GM21423 (cell line): ENCODE results near the gene RCSD1.

ENCODE experiments used
- ATAC-seq: cut with Tn5 transposase; IDR thresholded peaks from one replicate; pipeline ENCODE4 v1.9.1; 2021; ENCODE audit warnings: mild to moderate bottlenecking, moderate library complexity; ENCODE audit not compliant: unreplicated experiment

RCSD1 gene

DNA sequence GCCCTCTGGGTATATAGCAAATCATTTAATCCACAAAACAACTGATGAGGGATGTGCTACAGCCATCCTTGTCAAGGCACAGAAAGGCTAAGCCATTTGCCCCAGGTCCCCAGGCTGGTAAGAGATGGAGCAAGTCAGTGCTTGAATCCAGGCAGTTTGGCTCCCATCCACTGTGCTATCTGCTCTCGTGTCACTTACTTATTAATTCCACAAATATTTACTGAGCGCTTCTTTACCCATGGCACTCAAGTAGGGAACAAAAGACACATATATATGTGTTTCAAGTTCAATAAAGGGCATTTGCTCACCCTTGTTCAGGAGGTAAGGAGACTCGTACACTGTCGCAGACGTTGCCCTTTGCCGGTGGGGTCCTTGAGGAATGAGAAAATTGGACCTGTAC, 53.2 kb downstream of the RCSD1 start:
- ATAC-seq, result no peak

DNA sequence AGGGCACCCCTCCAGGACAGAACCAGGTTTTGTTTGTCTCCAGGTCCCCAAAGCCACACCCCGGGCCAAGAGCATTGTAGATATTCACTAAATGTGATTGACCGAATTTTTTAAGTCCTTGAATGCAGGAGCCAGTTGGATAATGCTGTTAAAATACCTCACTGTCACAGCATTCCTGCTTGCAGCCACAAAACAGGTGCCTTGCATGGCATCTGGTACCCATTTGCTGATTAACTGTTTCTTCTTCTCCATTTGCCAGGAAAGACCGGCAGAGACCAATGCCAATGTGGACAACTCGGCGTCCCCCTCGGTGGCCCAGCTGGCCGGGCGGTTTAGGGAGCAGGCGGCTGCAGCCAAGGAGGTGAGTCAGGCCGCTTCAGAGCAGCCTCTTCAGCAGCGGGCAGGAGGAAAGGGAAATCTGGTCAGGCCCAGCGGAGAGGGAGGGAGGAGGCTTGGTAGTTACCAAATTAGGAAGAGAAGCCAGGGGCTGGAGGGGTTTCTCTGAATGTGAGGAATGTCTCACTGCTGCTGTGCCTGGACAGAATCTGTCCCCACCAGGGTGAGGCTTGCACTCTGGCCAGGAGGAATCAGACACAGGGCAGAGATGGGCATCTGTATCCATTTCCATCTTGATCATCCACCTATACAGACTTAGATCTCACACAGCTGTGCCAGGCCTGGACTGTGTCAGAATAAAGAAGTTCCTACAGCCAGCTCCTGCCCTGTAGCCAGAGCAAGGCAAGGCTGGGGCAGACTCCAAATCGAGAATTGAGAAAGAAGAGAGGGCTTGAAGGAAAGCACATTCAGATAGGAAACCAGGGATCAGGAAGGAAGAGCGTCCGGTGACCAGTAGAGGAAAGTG, 53.8 kb downstream of the RCSD1 start:
- no peak for ATAC-seq

DNA sequence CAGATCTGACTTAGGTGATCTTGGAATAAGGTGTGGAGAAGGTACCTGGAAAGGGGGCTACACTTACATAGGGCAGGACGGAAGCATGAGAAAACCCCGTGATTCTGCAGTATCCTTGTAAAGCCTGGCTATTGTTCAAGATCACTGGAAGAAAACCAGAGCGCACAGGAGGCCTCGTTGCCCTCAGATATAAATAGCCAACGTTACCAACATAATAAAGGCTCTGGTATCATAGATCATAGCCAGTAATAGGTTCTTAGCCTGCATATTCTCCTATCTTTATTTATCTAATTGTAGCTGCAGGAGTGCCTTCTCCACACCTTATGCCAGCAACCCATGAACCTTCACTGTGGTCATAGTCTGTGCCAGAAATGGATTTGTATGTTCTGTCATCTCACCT, 55.8 kb downstream of the RCSD1 start:
- no peak for ATAC-seq

DNA sequence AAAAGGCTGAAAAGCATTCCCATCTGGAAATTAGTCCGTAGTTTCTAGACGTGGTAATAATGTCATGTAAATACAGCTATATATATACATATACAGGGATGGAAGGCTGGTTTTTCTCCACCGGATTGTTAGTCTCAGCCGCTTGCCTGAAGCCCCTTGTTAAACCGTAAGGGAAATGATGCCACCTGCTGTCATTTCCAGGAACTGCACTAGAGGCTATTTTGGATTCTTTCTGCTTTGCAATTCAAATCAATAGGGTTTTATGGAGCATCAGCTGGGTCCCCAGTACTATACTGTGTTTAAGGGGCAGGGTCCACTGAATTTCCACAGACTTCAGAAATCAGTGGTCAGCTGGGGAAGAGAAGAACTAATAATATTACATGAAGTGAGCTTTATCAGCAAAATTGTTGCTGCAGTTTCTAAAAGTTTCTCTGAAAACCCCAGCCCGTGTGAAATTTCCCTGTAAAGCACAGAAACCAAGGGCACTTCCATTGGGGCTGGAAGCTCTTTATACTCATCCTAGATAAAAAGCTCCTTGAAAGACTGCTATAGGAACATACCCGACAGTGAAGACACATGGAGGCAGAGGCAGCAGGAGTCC, 58.0 kb downstream of the RCSD1 start:
- ATAC-seq, result peak; percentile 55

DNA sequence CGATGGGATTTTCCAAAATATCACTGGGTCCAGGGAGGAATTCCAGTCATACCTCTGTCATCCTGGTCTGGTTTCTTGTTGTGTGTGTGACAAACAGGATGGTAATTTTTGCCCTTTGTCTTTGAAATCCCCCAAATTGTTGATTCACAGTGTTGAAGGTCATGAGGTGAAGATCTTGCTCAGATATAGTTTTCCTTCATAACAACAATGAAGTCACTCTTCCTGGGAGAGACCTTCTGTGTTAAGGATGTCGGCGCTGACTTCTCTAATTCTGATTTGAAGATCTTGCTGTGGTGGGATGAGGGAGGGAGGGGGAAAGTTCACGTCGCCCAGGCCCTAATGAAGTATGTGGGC, 59.5 kb downstream of the RCSD1 start:
- no peak for ATAC-seq

DNA sequence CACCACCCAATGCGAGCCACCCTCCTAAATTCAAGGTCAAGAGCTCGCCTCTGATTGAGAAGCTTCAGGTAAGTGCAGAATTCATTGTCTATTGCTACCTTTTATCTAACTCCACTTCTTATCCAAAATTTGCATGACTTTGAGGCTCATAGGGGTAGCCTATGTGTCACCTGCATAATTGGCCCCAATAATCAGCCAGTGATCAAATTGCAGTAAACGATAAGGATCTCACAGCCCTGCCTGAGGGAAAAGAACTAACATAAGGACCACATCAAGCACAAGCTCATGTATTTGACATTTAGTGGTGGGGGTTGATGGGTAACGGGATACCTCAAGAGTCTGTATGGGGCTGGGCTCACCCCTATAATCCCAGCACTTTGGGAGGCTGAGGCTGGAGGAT, 60.0 kb downstream of the RCSD1 start:
- ATAC-seq, result no peak

DNA sequence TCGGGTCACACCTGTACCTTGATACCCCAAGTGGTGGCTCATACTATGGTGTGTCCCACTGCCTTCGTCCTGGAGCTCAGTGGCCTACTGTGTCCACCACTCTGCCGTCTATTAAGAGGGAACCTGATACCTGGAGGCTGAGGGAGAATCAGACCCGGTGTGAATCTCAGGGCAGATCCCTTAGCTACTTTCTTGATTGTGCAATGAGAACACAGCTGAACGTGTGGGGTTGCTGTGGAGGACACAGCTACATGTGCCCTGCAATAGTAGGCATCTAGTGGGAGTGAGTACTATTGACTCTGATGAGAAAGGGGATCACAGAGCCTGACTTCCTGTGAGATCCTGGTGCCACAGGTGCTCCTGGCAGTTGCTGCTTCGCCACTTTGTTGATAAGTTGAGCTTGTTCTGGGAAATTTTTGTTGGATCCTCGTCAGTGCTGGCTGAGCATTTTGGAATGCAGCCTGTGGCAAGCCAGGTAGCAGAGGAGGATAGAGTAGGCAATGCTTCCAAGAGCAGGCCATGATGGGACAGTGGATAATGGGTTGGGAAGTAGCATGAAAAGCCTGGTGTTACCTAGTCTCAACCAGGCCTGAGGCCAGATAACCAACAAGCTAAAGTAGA, 63.5 kb downstream of the RCSD1 start:
- no peak for ATAC-seq

DNA sequence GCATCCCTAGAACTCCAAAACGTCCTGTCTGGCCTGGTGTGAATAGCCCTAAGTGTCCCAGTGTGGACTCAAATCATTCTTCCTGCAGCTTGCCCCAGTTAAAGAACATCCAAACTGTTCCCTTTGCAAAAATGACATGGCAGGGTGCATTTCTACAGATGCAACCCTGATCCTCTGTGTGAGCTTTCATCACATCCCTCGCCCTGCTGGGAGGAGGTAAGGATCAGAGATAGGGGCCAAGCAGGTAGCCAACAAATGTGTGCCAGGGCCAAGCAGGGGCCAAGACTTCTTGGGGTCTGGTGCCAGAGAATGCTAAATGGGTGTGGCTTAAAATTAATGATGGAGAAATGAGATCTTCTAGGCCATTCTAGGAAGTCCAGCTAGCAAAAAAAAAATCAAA, 64.7 kb downstream of the RCSD1 start:
- no peak for ATAC-seq

DNA sequence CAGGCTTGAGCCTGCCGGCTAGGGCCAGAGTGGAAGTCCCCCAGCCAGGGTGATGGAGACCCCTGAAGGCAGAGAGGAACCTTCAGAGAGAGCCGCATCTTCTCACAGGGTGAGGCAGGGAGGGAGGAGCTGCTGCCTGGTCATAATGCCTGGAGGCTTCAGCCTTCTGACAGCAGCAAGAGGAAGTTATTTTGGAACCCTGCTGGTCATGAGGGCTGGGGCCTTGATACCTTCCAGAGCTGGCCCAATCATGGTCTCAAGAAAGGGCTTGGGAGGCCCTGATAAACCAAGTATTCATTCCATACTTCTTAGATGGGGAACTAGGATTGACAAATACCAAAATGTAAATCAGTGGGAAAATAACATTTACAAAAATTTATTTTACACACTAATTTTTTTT, 65.1 kb downstream of the RCSD1 start:
- ATAC-seq, result no peak

DNA sequence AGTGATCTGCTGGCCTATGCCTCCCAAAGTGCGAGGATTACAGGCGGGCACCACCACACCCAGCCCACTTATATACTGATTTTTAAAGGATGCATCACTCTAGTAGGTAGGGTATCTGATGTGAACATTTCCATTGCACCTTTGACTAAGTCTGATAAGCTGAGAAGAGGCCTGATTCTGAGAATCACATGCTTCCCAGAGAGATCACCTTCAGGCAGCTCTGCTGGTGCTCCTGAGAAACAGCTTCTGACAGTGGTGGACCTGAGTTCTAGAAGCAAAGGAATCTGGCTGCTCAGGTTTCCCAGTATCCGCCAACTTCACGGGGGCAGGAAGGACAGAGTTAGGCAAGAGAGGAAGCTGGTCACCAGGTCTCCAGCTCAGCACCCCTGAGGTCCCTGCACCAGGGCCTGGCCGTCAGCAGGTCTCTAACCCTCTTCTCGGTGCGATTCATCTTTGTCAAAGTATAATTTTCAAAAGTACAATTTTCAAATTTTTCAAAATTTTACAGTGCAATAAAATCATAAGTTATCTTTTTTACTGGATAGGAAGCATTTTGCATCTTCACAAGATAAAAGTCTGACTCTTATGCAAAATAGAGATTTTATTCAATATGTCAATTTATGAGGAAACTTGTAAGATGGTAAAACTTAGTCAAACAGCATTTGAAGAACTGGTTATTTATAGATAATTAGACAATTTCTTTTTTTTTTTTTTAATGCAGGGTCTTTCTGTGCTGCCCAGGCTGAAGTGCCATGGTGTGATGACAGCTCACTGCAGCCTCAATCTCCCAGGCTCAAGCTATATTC, 65.9 kb downstream of the RCSD1 start:
- no peak for ATAC-seq

DNA sequence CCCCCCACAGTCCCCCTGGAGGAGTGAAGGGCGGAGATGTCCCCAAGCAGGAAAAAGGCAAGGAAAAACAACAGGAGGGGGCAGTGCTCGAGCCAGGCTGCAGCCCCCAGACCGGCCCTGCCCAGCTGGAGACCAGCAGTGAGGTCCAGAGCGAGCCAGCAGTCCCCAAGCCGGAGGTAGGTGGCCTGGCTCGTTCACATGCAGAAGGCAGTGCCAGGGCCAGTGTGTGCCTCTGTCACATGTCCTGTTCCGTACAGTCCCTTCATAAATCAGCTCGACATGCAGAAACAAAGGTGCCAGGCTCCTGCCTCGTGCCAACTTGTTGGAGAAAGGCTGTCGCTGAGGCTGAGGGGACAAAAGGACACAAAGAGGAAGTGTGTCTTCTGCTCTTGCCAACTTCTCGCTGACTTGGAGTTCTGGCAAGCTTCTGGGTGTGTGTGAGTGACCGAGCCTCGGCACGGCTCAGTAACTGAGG, 67.7 kb downstream of the RCSD1 start:
- no peak for ATAC-seq

DNA sequence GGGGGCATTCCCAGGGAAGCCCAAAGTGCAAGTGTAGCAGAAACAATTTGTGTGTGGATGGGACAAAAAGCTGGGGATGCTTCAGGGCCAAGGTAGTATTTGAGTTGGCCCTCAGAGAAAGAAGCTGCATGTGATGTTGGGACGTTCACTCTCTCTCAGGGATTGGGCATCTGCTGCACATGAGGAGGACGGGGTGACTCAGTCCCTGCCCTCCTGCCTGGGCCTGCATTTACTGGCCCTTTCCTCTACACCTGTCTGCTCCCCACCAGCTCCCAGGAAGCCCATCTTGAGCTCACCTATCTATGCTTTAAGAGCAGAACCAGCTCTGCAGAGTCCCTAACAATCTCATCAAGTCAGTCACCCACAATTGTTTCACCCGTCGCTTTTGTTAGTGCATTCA, 68.3 kb downstream of the RCSD1 start:
- no peak for ATAC-seq

DNA sequence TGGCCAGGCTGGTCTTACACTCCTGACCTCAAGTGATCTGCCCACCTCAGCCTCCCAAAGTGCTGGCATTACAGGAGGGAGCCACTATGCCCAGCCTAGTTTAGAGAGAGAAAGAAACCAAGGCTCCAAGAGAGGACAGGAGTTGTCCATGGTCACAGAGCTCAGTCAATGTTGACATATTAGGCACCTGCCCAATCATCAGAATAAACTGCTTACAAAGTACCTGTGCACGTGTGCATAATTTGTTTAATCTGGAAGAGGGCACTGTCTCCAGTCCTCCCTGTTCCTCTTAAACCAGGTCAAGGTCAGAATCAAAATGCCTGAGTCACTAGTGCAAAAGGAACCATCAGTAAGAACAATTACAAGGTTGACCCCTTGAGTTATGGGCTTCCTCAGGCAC, 71.5 kb downstream of the RCSD1 start:
- ATAC-seq, result no peak

DNA sequence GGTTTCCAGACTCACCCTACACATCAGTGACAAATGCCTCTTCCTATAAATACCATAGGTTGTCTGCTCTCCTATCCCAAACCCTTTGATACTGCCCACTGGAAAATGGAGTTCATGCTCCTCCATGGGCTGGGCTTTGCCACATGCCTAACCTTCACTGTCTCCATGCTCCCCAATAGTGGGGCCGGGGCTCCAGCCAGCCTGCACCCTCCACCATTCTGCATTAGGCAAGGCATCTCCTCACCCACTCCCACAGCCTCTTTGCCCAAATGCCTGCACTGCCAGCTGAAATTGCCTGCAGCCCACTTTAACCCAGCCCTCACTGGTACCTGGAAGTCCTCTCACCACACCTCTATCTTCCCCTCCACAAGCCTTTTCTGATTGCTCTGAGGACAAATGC, 73.5 kb downstream of the RCSD1 start:
- ATAC-seq, result no peak

DNA sequence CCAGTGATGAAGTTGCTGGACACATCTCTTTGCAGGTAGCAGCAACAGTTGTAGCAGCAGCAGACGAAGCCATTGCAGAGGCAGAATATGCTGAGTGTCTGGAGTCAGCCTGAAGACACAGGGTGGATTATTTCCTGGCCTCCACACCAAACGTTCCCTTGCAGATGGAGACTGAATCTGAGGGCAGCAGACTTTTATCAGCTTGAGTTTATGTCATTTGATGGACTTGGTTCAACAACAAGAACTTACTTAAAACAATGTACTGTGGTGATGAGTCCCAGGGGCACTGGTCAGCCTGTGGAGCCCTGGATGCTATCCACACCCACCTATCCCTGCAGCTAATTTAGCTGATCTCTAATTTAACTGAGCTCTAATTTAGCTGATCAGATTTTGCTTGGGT, 74.7 kb downstream of the RCSD1 start:
- ATAC-seq, result no peak

DNA sequence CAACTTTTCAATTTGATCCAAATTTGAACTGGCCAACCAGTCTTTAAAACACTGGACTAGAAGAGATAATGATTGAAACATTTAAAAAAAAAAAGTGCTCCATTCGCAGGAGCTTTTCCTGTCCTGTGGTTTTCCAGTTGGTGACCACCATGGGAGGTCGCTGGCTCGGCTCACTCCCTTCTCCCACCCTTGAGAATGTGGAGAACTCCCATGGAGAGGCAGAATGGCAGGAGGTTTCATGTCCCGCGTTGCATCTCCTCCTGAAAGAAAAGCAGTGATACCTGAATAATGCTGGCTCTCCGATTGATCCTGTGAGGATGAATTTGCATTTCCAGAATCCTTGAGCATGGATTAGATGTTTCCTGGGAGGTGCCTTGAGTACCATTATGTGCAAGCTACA, 75.2 kb downstream of the RCSD1 start:
- ATAC-seq, result no peak

DNA sequence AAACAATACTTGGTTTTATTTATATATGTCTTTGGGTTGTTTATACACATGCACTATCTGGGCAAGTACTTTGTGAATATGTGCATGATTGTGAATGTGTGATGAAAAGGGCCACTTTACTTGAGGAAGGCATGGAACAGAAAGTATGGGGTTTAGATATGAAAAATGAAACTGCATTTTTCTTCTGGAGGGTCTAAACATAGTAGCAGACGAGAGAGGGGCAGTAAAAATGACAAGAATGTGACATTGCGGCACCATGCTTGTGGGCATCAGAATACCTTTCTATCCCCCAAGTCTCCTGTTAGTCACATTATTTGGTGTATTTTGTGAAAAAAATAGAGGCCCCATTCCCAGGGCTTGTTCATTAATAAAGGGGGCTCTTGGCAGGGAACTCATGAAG, 76.3 kb downstream of the RCSD1 start:
- ATAC-seq, result no peak

DNA sequence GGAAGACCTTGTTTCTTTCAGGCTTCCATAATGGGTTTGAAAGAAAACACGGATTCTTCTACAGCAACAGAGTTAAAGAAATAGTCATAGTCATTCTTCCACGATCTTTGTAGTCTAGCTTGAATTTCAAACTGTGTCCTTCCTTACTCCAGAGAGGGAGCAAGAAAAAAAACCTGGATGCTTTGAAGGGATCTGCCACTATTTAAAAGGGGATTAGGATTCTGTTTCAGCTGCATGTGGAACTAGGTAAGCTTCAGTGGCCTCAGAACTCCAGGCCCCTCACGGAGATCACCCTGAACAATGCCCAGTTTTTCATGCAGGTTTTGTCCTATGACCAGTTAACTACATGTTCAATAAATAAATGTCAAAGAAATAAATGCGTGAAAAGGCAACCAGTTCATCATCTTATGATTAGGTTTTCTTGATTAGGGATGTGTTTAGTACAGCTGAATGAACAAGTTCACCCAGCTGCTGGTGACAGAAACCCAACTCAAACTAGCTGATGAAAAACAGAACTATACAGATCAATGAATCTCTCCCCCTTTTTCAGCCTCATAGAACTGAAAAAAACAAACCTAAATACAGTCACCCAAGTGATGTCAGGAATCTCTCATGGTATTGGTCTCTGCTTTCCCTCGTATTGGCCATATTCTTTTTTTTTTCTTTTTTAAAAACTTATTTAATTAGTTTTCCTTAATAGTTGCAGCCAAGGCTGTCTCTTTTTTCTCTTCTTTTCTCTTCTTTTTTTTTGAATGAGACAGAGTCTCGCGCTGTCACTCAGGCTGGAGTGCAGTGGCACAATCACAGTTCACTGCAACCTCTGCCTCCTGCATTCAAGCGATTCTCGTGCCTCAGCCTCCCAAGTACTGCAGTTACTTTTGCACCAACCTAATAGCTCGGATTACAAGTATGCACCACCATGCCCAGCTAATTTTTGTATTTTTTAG, 77.2 kb downstream of the RCSD1 start:
- ATAC-seq, result peak; percentile 35

DNA sequence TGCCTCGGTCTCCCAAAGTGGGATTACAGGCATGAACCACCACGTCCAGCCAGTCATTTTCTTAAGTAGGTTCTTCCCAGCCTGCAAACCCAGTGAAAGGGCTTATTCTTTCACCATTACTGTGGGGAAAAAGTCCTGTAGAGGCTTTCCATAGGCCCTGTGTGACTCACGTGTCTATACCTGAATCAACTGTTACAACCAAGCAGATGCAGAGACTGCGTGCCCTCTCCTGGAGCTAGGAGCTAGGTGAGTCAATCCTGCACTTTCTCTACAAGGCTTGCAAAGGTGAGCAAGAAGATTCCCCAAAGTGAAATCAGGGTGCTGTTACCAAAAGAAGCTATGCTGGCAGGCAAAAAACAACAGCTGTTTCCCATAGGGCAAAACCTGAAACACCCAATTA, 77.9 kb downstream of the RCSD1 start:
- no peak for ATAC-seq

DNA sequence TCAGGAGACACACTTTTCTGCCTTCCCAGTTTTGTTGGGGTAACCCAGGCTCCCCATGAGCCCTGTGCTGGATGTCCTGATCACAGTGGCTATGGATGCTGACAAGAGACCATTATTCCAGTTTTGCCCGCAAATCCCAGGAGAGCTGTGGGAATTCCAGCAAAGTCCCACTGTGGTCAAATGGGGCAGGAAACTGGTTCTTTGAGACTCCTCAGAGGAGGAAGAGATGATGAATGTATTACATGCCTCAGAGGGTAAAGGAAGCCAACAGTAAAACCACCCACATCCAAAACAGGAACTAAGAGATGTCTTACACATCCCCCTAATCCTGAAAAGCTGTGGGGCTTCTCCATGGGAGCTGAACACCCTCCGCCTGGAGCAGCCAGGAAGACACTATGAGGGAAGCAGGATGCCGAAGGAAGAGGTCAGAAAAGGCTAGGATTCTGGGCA, 78.9 kb downstream of the RCSD1 start:
- peak; percentile 36 for ATAC-seq
